HG03060 (cell line): ENCODE results near the gene FAM229A.

ENCODE experiments used
- ATAC-seq: cut with Tn5 transposase; IDR thresholded peaks from one replicate; pipeline ENCODE4 v1.9.1; 2021; ENCODE audit warnings: low read depth, moderate number of reproducible peaks; ENCODE audit not compliant: unreplicated experiment

The FAM229A gene

DNA sequence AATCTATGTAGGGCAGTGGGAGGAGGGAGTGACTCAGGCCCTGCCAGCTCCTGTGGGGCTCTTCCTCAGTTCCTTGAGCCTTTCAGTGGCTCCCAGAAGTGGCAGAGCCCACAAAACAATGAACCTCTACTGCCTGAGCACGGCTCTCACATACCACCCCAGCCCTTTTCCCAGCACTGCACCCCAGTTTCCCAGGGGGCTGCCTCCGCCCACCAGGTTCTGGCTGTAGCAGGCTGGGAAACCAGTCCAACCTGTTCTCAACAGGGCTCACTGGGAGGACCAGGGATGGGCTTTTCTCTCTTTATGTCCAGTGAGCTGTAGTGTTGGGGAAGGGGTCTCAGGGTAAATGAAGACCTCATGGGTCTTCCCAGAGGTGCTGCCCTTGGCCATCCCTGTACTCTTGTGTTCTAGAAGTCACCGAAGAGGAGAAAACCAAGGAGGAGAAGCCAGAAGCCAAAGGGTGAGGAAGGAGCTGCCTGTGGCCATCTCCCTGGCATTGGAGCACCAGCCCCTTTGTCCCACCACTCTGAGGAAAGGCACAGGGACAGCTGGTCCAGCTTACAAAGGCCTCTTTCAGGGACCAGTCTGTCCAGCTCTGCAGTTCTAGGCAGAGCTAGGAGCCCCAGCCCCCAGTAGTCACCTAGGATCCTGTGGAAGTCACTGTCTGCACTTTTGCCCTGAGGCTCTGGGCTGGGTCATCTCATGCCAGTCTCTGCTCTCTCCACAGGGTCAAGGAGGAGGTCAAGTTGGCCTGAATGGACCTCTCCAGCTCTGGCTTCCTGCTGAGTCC lies 29.8 kb downstream of the FAM229A start:
- ATAC-seq = no peak

- no peak for ATAC-seq
Measured at GRCh38 chr1:32331549-32331948, 30.7 kb downstream of the FAM229A start.

- ATAC-seq = no peak
Measured at GRCh38 chr1:32330558-32331151, 31.6 kb downstream of the FAM229A start.

- no peak for ATAC-seq
Measured at GRCh38 chr1:32329931-32330466, 32.3 kb downstream of the FAM229A start.

- ATAC-seq = no peak
Measured at GRCh38 chr1:32327204-32327603, 35.1 kb downstream of the FAM229A start.

- no peak for ATAC-seq
Measured at GRCh38 chr1:32321712-32322291, 40.5 kb downstream of the FAM229A start.

DNA sequence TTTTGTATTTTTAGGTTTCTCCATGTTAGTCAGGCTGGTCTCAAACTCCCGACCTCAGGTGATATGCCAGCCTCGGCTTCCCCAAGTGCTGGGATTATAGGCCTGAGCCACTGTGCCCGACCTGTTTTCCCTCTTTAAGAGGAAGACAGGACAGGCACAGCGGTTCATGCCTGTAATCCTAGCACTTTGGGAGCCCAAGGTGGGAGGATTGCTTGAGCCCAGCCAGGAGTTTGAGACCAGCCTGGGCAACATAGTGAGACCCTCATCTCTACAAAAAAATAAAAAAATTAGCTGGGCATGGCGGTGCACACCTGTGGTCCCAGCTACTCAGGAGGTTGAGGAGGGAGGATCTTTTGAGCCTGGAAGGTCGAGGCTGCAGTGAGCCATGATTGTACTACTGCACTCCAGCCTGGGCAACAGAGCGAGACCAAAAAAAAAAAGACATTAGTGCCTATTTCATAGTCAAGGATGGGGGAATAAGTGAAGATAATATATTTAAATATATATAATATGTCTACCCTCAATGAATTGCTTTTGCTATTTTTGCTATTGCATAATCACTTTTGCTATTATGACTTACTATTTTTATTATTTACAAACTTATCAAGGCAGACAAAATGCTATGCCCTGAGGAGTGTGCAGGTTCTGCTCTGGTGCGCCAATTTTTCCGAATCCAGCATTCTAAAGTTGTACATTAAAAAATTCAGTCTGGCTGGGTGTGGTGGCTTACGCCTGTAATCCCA lies 44.0 kb downstream of the FAM229A start:
- ATAC-seq = no peak

- no peak for ATAC-seq
Measured at GRCh38 chr1:32316903-32317277, 45.4 kb downstream of the FAM229A start.

DNA sequence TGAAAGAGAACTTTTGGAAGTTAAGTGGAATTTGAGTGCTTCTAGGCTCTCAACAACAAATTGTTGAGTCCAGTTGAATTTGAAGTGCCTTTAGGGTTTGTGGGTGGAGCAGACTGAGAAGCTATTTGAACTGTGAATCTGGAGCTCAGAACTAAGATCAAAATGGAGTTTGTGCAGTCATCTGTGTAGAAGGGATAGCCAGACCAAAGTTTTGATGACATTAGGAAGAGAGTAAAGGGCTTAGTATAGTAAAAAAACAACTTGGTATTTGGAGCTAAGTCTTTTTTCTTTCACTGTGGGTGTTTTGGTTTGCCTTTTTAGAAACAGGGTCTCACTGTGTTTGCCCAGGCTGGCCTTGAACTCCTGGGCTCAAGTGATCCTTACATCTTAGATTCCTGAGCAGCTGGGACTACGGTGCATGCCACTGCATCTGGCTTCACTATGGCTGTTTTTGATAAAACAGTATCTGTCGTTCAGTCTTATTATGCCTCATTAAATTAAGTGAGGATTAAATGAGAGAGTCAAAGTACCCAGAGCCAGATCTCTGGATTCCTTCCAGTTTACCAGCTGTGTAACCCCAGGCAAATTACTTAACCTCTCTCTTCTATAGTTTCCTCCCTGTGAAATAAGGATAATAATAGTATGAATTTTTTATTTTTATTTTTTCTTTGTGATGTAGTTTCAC lies 50.4 kb downstream of the FAM229A start:
- ATAC-seq = no peak
